IPS-18c (cell line): ENCODE measurements around the gene TFAP2C.

ENCODE experiments used
- H3K4me3 ChIP-seq: 2 replicates; pipeline ENCODE4 v1.7.0; 2013; ENCODE audit warnings: low read depth, mild to moderate bottlenecking, low read length, moderate library complexity; ENCODE audit not compliant: insufficient read depth
- H3K9me3 ChIP-seq: one replicate; pipeline ENCODE4 v1.6.1; 2013; ENCODE audit warnings: mild to moderate bottlenecking, low read length, moderate library complexity; ENCODE audit not compliant: control insufficient read depth, insufficient read depth

TFAP2C gene

DNA sequence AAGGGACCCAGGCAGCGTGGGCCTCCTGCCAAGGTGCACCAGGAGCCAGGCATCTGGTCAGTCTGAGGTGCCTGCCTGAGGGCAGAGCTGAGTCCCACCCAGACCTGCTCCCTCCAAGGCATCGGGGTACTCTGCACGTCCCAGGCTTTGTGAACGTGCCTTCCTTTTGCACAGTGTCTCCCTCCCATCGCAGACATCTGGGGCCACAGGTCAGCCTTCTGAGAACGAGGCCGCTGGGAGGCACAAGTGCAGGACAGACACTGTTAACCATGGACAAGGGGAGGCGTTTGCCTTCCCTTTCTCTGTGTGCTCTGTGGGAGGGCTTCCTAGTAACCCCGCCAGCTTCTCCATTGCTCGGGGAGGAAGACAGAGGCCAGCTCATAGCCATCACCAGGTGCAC is 47.6 kb downstream of the TFAP2C start:
- Histone ChIP-seq H3K9me3 (no peaks in the 10 kb centered on the region), H3K4me3 (no peak overlapping the region)

DNA sequence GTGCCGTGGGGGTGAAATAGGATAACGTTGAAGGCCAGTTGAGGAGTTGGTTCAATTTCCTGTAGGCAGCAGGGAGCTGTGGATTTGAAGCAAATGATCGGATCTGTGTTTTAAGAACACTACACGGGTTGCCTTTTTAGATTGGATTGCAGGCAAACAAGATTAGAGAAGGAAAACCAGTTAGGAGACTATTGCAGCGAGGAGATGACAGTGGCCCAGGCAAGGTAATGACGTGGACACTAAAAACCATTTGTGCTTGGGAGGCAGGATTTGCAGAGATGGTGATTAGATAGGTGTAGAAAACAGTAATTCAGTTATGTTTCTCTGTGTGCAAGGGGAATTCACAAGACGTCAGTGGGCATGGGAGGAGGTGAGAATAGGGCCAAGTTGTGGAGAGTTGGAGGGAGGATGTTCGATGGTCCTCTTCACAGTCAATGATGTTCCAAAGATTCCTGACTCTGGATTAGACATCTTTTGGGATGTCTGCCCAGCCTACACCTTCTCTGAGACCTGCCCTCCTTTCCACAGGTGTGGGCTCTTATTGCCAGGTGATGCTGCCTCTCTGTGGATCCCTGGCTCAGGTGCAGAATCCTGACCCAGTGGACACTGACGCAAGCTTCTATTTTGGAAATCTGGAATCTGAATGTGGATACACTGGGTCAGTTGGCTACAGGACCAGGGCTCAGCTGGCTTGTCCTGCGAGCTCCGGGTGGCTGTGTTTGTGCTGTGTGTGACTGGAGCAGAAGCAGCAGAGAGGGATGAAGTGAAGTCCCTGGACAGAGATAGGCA is 54.2 kb downstream of the TFAP2C start:
- Histone ChIP-seq H3K4me3 (no peak overlapping the region), H3K9me3 (no peaks in the 10 kb centered on the region)

DNA sequence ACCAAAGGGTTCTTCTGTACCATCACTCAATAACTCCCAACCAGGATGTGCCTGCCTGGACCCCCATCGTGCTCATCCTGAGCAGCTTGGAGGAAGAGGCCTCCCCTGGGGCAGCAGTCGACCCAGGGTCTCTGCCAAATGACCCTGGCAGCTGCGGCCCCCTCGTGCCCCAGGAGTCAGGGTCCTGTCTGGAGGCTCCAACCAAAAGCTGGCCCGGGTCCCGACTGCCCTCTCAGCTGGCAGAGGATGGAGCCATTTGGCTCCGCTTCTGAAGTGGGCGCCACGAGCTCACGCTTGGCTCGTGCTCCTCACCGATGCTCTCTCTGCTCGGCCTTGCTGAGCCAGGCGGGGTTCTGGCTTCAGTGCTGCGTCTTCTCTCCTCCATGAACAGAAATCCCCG is 56.8 kb downstream of the TFAP2C start:
- no peaks in the 10 kb centered on the region for H3K9me3 ChIP-seq

DNA sequence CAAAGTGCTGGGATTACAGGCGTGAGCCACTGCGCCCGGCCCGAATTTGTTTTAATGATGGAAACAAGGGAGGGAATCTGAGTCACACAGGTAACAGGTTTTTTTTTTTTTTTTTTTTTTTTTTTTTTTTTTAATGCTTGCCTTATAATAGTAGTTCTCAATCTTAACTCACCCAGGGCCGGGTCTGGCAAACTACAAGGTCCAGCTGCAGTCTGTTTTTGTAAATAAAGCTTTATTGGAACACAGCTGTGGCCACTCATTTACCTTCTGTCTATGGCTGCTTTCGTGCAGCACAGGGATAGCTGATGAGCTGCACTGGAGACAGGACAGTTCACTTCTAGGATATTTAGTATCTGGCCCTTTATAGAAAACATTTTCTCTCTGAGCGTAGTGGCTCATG is 58.0 kb downstream of the TFAP2C start:
- Histone ChIP-seq H3K4me3 (no peak overlapping the region), H3K9me3 (no peaks in the 10 kb centered on the region)

More for the DNA sequence above, 56.8 kb downstream of the TFAP2C start:
- H3K4me3 ChIP-seq, result no peak overlapping the region

DNA sequence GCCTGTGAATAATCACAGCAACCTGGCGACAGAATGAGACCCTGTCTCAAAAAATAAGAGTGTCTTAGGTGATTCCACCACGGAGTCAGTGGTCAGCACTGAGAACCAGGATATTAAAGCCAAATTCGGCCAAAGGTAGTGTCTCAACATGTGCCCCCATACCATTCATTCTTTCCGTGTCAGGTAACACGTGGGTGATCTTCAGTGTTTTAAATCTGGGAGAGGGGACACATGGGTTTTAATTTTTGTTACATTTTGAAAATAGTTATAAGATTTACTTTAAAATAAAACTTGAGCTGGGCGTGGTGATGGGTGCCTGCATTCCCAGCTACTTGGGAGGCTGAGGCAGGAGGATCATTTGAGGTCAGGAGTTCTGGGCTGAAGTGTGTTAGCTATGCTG is 59.0 kb downstream of the TFAP2C start:
- Histone ChIP-seq H3K9me3 (no peaks in the 10 kb centered on the region), H3K4me3 (no peak overlapping the region)
